IPS-20b (cell line): ENCODE measurements around the gene MUC22.
"Not testable (repeated sequence)": the region's sequence is repeated elsewhere in the genome, so short reads cannot be mapped to it uniquely, and the experiment has no call there.

Source experiments
- H3K27ac ChIP-seq: one replicate; pipeline ENCODE4 v1.5.1; 2013; ENCODE audit warnings: low read length
- H3K27me3 ChIP-seq: 2 replicates; pipeline ENCODE4 v1.6.1; 2013; ENCODE audit warnings: mild to moderate bottlenecking, low read length, inconsistent platforms; ENCODE audit not compliant: insufficient read depth
- H3K36me3 ChIP-seq: 2 replicates; pipeline ENCODE4 v1.6.1; 2013; ENCODE audit warnings: low read depth, mild to moderate bottlenecking, inconsistent platforms, low read length, moderate library complexity; ENCODE audit not compliant: insufficient read depth
- H3K4me1 ChIP-seq: 2 replicates; pipeline ENCODE4 v1.6.1; 2013; ENCODE audit warnings: mild to moderate bottlenecking, control low read depth, inconsistent platforms, low read length, moderate library complexity; ENCODE audit not compliant: insufficient read depth
- H3K4me3 ChIP-seq: 2 replicates; pipeline ENCODE4 v1.5.1; 2013; ENCODE audit warnings: mild to moderate bottlenecking, low read length, inconsistent platforms
- H3K9ac ChIP-seq: 2 replicates; pipeline ENCODE4 v1.6.1; 2013; ENCODE audit warnings: low read depth, mild to moderate bottlenecking, inconsistent platforms, low read length, moderate library complexity
- H3K9me3 ChIP-seq: 2 replicates; pipeline ENCODE4 v1.6.1; 2013; ENCODE audit warnings: mild to moderate bottlenecking, low read depth, low read length, inconsistent platforms; ENCODE audit not compliant: insufficient read depth

The MUC22 gene

GRCh38 chr6:31020057-31020456, 9.8 kb downstream of the MUC22 start:
- H3K4me1 ChIP-seq, result no peaks in the 10 kb centered on the region
- H3K27me3 ChIP-seq, result peaks cover 5% of the 10 kb centered on the region; the same call in 1 of the 2 replicates
- no peak overlapping the region; the same call in 1 of the 2 replicates for H3K4me3 ChIP-seq
- H3K27ac ChIP-seq, result no peak overlapping the region
- H3K36me3 ChIP-seq, result no peaks in the 10 kb centered on the region
- 0 out of 2 replicates have a peak, but pooled peaks cover 5% of the 10 kb centered on the region for H3K9me3 ChIP-seq
- H3K9ac ChIP-seq, result no peak overlapping the region

GRCh38 chr6:31020631-31021255, 10.5 kb downstream of the MUC22 start:
- not testable (repeated sequence) for H3K36me3 ChIP-seq, H3K9ac ChIP-seq, H3K27me3 ChIP-seq, H3K4me1 ChIP-seq, H3K9me3 ChIP-seq, H3K27ac ChIP-seq, H3K4me3 ChIP-seq

- not testable (repeated sequence) for H3K27ac ChIP-seq, H3K4me3 ChIP-seq, H3K9me3 ChIP-seq, H3K36me3 ChIP-seq, H3K4me1 ChIP-seq, H3K9ac ChIP-seq, H3K27me3 ChIP-seq
Measured at GRCh38 chr6:31021705-31022531, 11.6 kb downstream of the MUC22 start.

GRCh38 chr6:31025595-31025994, 15.3 kb downstream of the MUC22 start:
- Histone ChIP-seq H3K4me1 (no peaks in the 10 kb centered on the region), H3K9me3 (peaks cover 30% of the 10 kb centered on the region), H3K27ac (no peak overlapping the region), H3K27me3 (no peaks in the 10 kb centered on the region; the same call in 1 of the 2 replicates), H3K36me3 (no peaks in the 10 kb centered on the region), H3K9ac (no peak overlapping the region), H3K4me3 (no peak overlapping the region)

- H3K36me3 ChIP-seq, result no peaks in the 10 kb centered on the region
- H3K27me3 ChIP-seq, result no peaks in the 10 kb centered on the region; the same call in 1 of the 2 replicates
- H3K4me3 ChIP-seq, result no peak overlapping the region
- peaks cover 28% of the 10 kb centered on the region for H3K9me3 ChIP-seq
- no peak overlapping the region for H3K9ac ChIP-seq
- H3K27ac ChIP-seq, result no peak overlapping the region
- H3K4me1 ChIP-seq, result no peaks in the 10 kb centered on the region
Measured at GRCh38 chr6:31031095-31031494, 20.8 kb downstream of the MUC22 start.

GRCh38 chr6:31033075-31033474, 22.8 kb downstream of the MUC22 start:
- Histone ChIP-seq H3K9me3 (peaks cover 10% of the 10 kb centered on the region), H3K4me3 (no peak overlapping the region), H3K27ac (no peak overlapping the region), H3K9ac (no peak overlapping the region), H3K4me1 (no peaks in the 10 kb centered on the region), H3K27me3 (no peaks in the 10 kb centered on the region; the same call in 1 of the 2 replicates), H3K36me3 (no peaks in the 10 kb centered on the region)

GRCh38 chr6:31035862-31036497, 25.7 kb downstream of the MUC22 start:
- no peaks in the 10 kb centered on the region for H3K4me1 ChIP-seq
- no peak overlapping the region for H3K9ac ChIP-seq
- H3K4me3 ChIP-seq, result no peak overlapping the region
- no peak overlapping the region for H3K27ac ChIP-seq
- H3K27me3 ChIP-seq, result no peaks in the 10 kb centered on the region
- H3K9me3 ChIP-seq, result no peaks in the 10 kb centered on the region
- no peaks in the 10 kb centered on the region for H3K36me3 ChIP-seq

GRCh38 chr6:31037169-31037568, 26.9 kb downstream of the MUC22 start:
- Histone ChIP-seq H3K9me3 (no peaks in the 10 kb centered on the region), H3K4me3 (no peak overlapping the region), H3K4me1 (no peaks in the 10 kb centered on the region), H3K9ac (no peak overlapping the region), H3K36me3 (no peaks in the 10 kb centered on the region), H3K27me3 (no peaks in the 10 kb centered on the region), H3K27ac (no peak overlapping the region)

- H3K27me3 ChIP-seq, result no peaks in the 10 kb centered on the region
- no peak overlapping the region for H3K27ac ChIP-seq
- no peaks in the 10 kb centered on the region for H3K36me3 ChIP-seq
- no peaks in the 10 kb centered on the region for H3K9me3 ChIP-seq
- no peak overlapping the region for H3K4me3 ChIP-seq
- no peak overlapping the region for H3K9ac ChIP-seq
- no peaks in the 10 kb centered on the region for H3K4me1 ChIP-seq
Measured at GRCh38 chr6:31037682-31038081, 27.4 kb downstream of the MUC22 start.

- Histone ChIP-seq H3K4me1 (no peaks in the 10 kb centered on the region), H3K36me3 (no peaks in the 10 kb centered on the region), H3K4me3 (no peak overlapping the region), H3K9ac (no peak overlapping the region), H3K27ac (no peak overlapping the region), H3K9me3 (no peaks in the 10 kb centered on the region), H3K27me3 (no peaks in the 10 kb centered on the region)
Measured at GRCh38 chr6:31038559-31038958, 28.3 kb downstream of the MUC22 start.

- Histone ChIP-seq H3K36me3 (no peaks in the 10 kb centered on the region), H3K27ac (no peak overlapping the region), H3K27me3 (no peaks in the 10 kb centered on the region)
Measured at GRCh38 chr6:31040801-31041200, 30.5 kb downstream of the MUC22 start.

More at GRCh38 chr6:31040801-31041200, 30.5 kb downstream of the MUC22 start:
- Histone ChIP-seq H3K4me1 (no peaks in the 10 kb centered on the region), H3K9me3 (no peaks in the 10 kb centered on the region), H3K4me3 (no peak overlapping the region), H3K9ac (no peak overlapping the region)
